Glutamatergic neuron (in vitro differentiated cells): ENCODE results near the gene RPTOR. TPM values are rescaled to one million over a fixed set of nuclear protein-coding genes. Genes with fewer than 3 reads are reported as not detected.
A peak's percentile ranks its signal among the peaks of the same experiment; 100 is the strongest.
"Not testable (repeated sequence)": the region's sequence is repeated elsewhere in the genome, so short reads cannot be mapped to it uniquely, and the experiment has no call there.

Experiments used
- DNase-seq: peaks from one replicate; pipeline ENCODE4 v3.0.0; 2022
- H3K27ac Mint-ChIP-seq: one replicate; pipeline ENCODE4 v1.8.0; 2020; ENCODE audit warnings: mild to moderate bottlenecking, mixed read lengths, inconsistent platforms; ENCODE audit not compliant: unreplicated experiment
- H3K27me3 Mint-ChIP-seq: one replicate; pipeline ENCODE4 v1.8.0; 2020; ENCODE audit warnings: mild to moderate bottlenecking, moderate library complexity, mixed read lengths, inconsistent platforms; ENCODE audit not compliant: unreplicated experiment
- H3K36me3 Mint-ChIP-seq: one replicate; pipeline ENCODE4 v1.8.0; 2020; ENCODE audit warnings: mild to moderate bottlenecking, mixed read lengths, inconsistent platforms; ENCODE audit not compliant: unreplicated experiment
- H3K4me1 Mint-ChIP-seq: one replicate; pipeline ENCODE4 v1.8.0; 2020; ENCODE audit warnings: mild to moderate bottlenecking, low read depth, mixed read lengths, inconsistent platforms; ENCODE audit not compliant: unreplicated experiment
- H3K4me3 Mint-ChIP-seq: one replicate; pipeline ENCODE4 v1.8.0; 2020; ENCODE audit warnings: mild to moderate bottlenecking, mixed read lengths, inconsistent platforms; ENCODE audit not compliant: unreplicated experiment
- H3K9me3 Mint-ChIP-seq: one replicate; pipeline ENCODE4 v1.8.0; 2020; ENCODE audit warnings: mild to moderate bottlenecking, moderate library complexity, mixed read lengths, inconsistent platforms; ENCODE audit not compliant: unreplicated experiment
- CTCF ChIP-seq: fragments of 200-600 bp; sonication (generic); IDR thresholded peaks from one replicate; pipeline ENCODE4 v1.5.0; 2021; ENCODE audit not compliant: partially characterized antibody, unreplicated experiment
- total RNA-seq: library from RNA; stranded (reverse); fragmentation: NEBNext Ultra II Directional; extraction: Animal tissue kit (Norgen Biotek cat#: 25700); gene quantifications from one replicate; pipeline ENCODE4 v1.2.1, GENCODE V29; 2021; ENCODE audit not compliant: unreplicated experiment

Gene RPTOR
- total RNA-seq, 1 donor from 2014 or later = 39.8 TPM

GRCh38 chr17:80872001-80872500, 327.4 kb downstream of the RPTOR start:
- Mint-ChIP-seq H3K27ac (no peak overlapping the region), H3K4me1 (peaks cover 6% of the 10 kb centered on the region), H3K9me3 (peaks cover 5% of the 10 kb centered on the region), H3K27me3 (peaks cover 4% of the 10 kb centered on the region), H3K36me3 (no peaks in the 10 kb centered on the region), H3K4me3 (no peak overlapping the region)
- TF ChIP-seq CTCF = no peak
- DNase-seq = no peak

GRCh38 chr17:80872501-80873306, 328.1 kb downstream of the RPTOR start:
- H3K4me3 Mint-ChIP-seq = no peak overlapping the region
- H3K27me3 Mint-ChIP-seq = peaks cover 4% of the 10 kb centered on the region
- peaks cover 6% of the 10 kb centered on the region for H3K4me1 Mint-ChIP-seq
- no peak overlapping the region for H3K27ac Mint-ChIP-seq
- peaks cover 7% of the 10 kb centered on the region for H3K9me3 Mint-ChIP-seq
- no peaks in the 10 kb centered on the region for H3K36me3 Mint-ChIP-seq
- no peak for DNase-seq
- no peak for TF ChIP-seq CTCF

GRCh38 chr17:80873307-80873951, 328.8 kb downstream of the RPTOR start:
- DNase-seq = no peak
- H3K4me1 Mint-ChIP-seq = peaks cover 6% of the 10 kb centered on the region
- H3K27ac Mint-ChIP-seq = peak overlapping the region; percentile 64
- no peaks in the 10 kb centered on the region for H3K36me3 Mint-ChIP-seq
- no peak for TF ChIP-seq CTCF
- peaks cover 4% of the 10 kb centered on the region for H3K27me3 Mint-ChIP-seq
- H3K9me3 Mint-ChIP-seq = peaks cover 7% of the 10 kb centered on the region
- no peak overlapping the region for H3K4me3 Mint-ChIP-seq

- Mint-ChIP-seq H3K36me3 (no peaks in the 10 kb centered on the region), H3K27ac (no peak overlapping the region), H3K4me3 (no peak overlapping the region), H3K4me1 (peaks cover 8% of the 10 kb centered on the region), H3K9me3 (peaks cover 7% of the 10 kb centered on the region), H3K27me3 (peaks cover 4% of the 10 kb centered on the region)
- TF ChIP-seq CTCF = no peak
- no peak for DNase-seq
Measured at GRCh38 chr17:80874866-80875445, 330.3 kb downstream of the RPTOR start.

- not testable (repeated sequence) for H3K4me1 Mint-ChIP-seq
Measured at GRCh38 chr17:80875480-80875995, 330.9 kb downstream of the RPTOR start.

GRCh38 chr17:80876456-80876949, 331.9 kb downstream of the RPTOR start:
- not testable (repeated sequence) for H3K36me3 Mint-ChIP-seq, H3K27ac Mint-ChIP-seq, H3K4me3 Mint-ChIP-seq, DNase-seq, H3K9me3 Mint-ChIP-seq, H3K4me1 Mint-ChIP-seq, H3K27me3 Mint-ChIP-seq

More at GRCh38 chr17:80875480-80875995, 330.9 kb downstream of the RPTOR start:
- H3K36me3 Mint-ChIP-seq, H3K4me3 Mint-ChIP-seq, H3K9me3 Mint-ChIP-seq, DNase-seq, H3K27me3 Mint-ChIP-seq, H3K27ac Mint-ChIP-seq: not testable (repeated sequence)
